Choroid plexus epithelial cell (primary cell): ENCODE measurements around the gene KIAA0825.
A peak's percentile ranks its signal among the peaks of the same experiment; 100 is the strongest.

Experiments
- DNase-seq: peaks from one replicate; pipeline ENCODE4 v3.0.0-alpha.2; 2010; ENCODE audit warnings: low read depth
- H3K4me3 ChIP-seq: 2 replicates; pipeline ENCODE4 v1.5.1; 2011; ENCODE audit warnings: low read depth, mild to moderate bottlenecking, control low read depth, low read length, moderate library complexity
- TF ChIP-seq, protein P1 (sequence below): conservative IDR thresholded peaks from 2 replicates; pipeline ENCODE4 v1.5.1; 2011; ENCODE audit warnings: low read depth, mild to moderate bottlenecking, control low read depth, inconsistent platforms, low read length, moderate library complexity

Gene KIAA0825

GRCh38 chr5:94442076-94442475 lies 176.3 kb downstream of the KIAA0825 start:
- DNase-seq: no peak
- no peak overlapping the region for H3K4me3 ChIP-seq
- TF ChIP-seq, protein P1, sequence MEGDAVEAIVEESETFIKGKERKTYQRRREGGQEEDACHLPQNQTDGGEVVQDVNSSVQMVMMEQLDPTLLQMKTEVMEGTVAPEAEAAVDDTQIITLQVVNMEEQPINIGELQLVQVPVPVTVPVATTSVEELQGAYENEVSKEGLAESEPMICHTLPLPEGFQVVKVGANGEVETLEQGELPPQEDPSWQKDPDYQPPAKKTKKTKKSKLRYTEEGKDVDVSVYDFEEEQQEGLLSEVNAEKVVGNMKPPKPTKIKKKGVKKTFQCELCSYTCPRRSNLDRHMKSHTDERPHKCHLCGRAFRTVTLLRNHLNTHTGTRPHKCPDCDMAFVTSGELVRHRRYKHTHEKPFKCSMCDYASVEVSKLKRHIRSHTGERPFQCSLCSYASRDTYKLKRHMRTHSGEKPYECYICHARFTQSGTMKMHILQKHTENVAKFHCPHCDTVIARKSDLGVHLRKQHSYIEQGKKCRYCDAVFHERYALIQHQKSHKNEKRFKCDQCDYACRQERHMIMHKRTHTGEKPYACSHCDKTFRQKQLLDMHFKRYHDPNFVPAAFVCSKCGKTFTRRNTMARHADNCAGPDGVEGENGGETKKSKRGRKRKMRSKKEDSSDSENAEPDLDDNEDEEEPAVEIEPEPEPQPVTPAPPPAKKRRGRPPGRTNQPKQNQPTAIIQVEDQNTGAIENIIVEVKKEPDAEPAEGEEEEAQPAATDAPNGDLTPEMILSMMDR: no peak

DNA sequence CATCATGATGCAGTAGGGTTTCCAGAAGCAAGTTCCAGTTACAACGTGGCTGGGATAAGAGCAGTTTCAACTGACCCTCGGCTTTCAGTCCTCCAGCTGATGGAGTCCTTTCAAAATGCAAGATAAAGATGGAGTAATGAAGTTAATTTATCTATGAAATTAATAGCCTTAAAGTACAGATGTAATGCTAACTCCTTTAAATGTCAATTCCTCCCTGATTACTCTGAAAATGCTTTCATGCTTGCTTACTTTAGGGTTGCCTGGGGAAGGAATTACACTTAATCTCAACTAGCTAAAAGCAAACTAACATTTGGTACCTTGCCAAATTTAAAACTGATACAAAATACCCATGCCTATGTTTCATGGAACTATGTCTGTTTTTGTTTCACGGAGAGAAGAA lies 178.4 kb downstream of the KIAA0825 start:
- peak; percentile 50 for DNase-seq
- H3K4me3 ChIP-seq: no peak overlapping the region
- TF ChIP-seq, protein P1: no peak

GRCh38 chr5:94433397-94434163 lies 184.8 kb downstream of the KIAA0825 start:
- peak; percentile 97 for DNase-seq
- H3K4me3 ChIP-seq: no peak overlapping the region
- TF ChIP-seq, protein P1: no peak

DNA sequence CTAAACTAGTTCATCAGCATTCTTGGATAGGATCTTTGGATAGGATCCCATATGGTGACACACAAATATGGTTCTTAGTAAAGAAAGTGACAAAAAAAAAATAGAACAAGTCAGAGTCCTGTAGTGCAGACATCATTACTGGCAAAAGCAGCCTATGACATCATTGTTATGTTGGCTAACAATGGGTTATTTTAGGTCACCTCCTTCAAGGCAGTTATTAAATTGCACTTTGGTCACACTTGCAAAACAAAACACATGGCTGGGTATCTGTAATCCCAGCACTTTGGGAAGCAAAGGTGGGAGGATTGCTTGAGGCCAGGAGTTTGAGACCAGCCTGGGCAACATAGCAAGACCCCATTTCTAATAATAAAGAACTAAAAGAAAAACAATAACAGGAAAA lies 185.9 kb downstream of the KIAA0825 start:
- TF ChIP-seq, protein P1: no peak
- peak; percentile 79 for DNase-seq
- H3K4me3 ChIP-seq: no peak overlapping the region

- TF ChIP-seq, protein P1: no peak
- no peak overlapping the region for H3K4me3 ChIP-seq
- DNase-seq: peak; percentile 21
Observed at GRCh38 chr5:94431696-94432095, 186.7 kb downstream of the KIAA0825 start.

DNA sequence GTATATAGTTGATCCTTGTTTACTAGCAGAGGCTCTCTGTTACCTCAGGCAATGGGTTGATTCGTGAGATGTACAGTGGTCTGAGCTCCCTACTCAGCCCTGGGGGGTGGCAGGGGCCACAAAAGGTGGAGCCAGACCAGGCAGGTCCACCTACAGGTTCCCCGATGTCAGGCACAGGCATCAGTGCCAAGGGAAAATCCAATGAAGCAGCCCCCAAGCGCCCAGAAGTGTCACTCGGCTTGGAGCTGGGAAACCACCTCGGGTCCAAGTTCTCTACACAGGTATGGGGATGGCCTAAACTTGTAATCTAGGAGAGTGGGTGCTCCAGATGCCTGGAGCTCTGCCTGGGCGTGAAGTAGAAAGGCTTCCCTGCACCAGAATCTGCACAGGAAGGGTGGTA lies 188.8 kb downstream of the KIAA0825 start:
- no peak for DNase-seq
- TF ChIP-seq, protein P1: no peak
- no peak overlapping the region for H3K4me3 ChIP-seq

DNA sequence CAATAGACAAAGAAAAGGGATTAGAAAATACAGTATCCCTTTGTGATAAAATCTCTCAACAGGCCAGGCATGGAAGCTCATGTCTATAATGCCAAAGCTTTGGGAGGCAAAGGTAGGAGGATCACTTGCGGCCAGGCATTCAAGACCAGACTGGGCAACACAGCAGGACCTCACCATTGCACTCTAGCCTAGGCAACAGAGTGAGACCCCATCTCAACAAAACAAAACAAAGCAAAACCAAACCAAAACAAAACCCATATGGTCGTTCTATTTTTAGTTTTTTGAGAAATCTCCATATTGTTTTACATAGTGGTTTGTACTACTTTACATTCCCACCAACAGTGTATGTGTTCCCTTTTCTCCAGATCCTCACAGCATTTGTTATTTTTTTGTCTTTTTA lies 193.0 kb downstream of the KIAA0825 start:
- no peak for DNase-seq
- TF ChIP-seq, protein P1: no peak
- H3K4me3 ChIP-seq: no peak overlapping the region
